ENCODE results near the gene LY6G6D. TPM values are rescaled to one million over a fixed set of nuclear protein-coding genes. Genes with fewer than 3 reads are reported as not detected.

LY6G6D gene
- total and polyA plus RNA-seq, 4 donors, result not detected

GRCh38 chr6:31677955-31678354 lies 37.2 kb upstream of the LY6G6D start:
- peaks cover 0 to 4% (median 3%) of the 10 kb centered on the region in 4 donors for H3K36me3 ChIP-seq (ENCODE audit: control insufficient read depth in 4 of 4, insufficient read depth in 3 of 4, low read depth in 1 of 4, low read length in 3 of 4)
- H3K9me3 ChIP-seq (ENCODE audit: control insufficient read depth in 4 of 4, low read length in 3 of 4), result no peaks in the 10 kb centered on the region
- no peaks in the 10 kb centered on the region for H3K27me3 ChIP-seq (ENCODE audit: control insufficient read depth in 4 of 4, insufficient read depth in 4 of 4, low read length in 3 of 4)
- H3K27ac ChIP-seq (ENCODE audit: low read depth in 1 of 2, low read length in 2 of 2), result no peak overlapping the region
- WGBS, result 74% methylated on average over 8 of the region's 8 CpGs
- no peak for DNase-seq (ENCODE audit: low spot score)
- no peak overlapping the region for H3K9ac ChIP-seq (ENCODE audit: low read depth in 1 of 2, low read length in 2 of 2)
- TF ChIP-seq RXRA (IDR thresholded peaks at IDR 0.05), result no peak
- TF ChIP-seq, protein P1, sequence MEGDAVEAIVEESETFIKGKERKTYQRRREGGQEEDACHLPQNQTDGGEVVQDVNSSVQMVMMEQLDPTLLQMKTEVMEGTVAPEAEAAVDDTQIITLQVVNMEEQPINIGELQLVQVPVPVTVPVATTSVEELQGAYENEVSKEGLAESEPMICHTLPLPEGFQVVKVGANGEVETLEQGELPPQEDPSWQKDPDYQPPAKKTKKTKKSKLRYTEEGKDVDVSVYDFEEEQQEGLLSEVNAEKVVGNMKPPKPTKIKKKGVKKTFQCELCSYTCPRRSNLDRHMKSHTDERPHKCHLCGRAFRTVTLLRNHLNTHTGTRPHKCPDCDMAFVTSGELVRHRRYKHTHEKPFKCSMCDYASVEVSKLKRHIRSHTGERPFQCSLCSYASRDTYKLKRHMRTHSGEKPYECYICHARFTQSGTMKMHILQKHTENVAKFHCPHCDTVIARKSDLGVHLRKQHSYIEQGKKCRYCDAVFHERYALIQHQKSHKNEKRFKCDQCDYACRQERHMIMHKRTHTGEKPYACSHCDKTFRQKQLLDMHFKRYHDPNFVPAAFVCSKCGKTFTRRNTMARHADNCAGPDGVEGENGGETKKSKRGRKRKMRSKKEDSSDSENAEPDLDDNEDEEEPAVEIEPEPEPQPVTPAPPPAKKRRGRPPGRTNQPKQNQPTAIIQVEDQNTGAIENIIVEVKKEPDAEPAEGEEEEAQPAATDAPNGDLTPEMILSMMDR (IDR thresholded peaks at IDR 0.05; ENCODE audit: low read depth, low read length, missing input control), result no peak
- TF ChIP-seq TAF1 (conservative IDR thresholded peaks at IDR 0.05), result no peak
- no peak for TF ChIP-seq EGR1 (IDR thresholded peaks at IDR 0.05; ENCODE audit: low read depth in 2 of 2)
- TF ChIP-seq SP1 (IDR thresholded peaks at IDR 0.05), result no peak
- TF ChIP-seq, protein P2, sequence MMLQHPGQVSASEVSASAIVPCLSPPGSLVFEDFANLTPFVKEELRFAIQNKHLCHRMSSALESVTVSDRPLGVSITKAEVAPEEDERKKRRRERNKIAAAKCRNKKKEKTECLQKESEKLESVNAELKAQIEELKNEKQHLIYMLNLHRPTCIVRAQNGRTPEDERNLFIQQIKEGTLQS (IDR thresholded peaks at IDR 0.05), result no peak
- no peak for TF ChIP-seq NR2F2 (IDR thresholded peaks at IDR 0.05)
- TF ChIP-seq REST (IDR thresholded peaks at IDR 0.05), result no peak
- TF ChIP-seq FOXA1 (IDR thresholded peaks at IDR 0.05), result no peak
- no peak for TF ChIP-seq JUND (IDR thresholded peaks at IDR 0.05)
- peaks cover 1 to 18% (median 12%) of the 10 kb centered on the region in 4 donors for H3K4me1 ChIP-seq (ENCODE audit: control insufficient read depth in 4 of 4, insufficient read depth in 4 of 4, low read length in 3 of 4)
- no peak overlapping the region for H3K4me3 ChIP-seq (ENCODE audit: low read depth in 1 of 3, low read length in 3 of 3)

GRCh38 chr6:31680226-31681134 lies 34.7 kb upstream of the LY6G6D start, which contains the start of gene LY6G5C:
Gene LY6G5C (minus strand): TSS chr6:31681067. CDS start chr6:31680373, 694 bp downstream.
- H3K27me3 ChIP-seq (ENCODE audit: control insufficient read depth in 4 of 4, insufficient read depth in 4 of 4, low read length in 3 of 4), result no peaks in the 10 kb centered on the region
- WGBS, result 15% methylated on average over 17 of the region's 17 CpGs
- peaks cover 1 to 22% (median 14%) of the 10 kb centered on the region in 4 donors for H3K4me1 ChIP-seq (ENCODE audit: control insufficient read depth in 4 of 4, insufficient read depth in 4 of 4, low read length in 3 of 4)
- peak within 1 kb of the TSS; percentile 16 to 51 for H3K27ac ChIP-seq (ENCODE audit: low read depth in 1 of 2, low read length in 2 of 2)
- H3K9ac ChIP-seq (ENCODE audit: low read depth in 1 of 2, low read length in 2 of 2), result peak within 1 kb of the TSS; percentile 20 to 49
- DNase-seq (ENCODE audit: low spot score), result peak; percentile 76
- peaks cover 0 to 2% (median 0%) of the 10 kb centered on the region in 4 donors for H3K36me3 ChIP-seq (ENCODE audit: control insufficient read depth in 4 of 4, insufficient read depth in 3 of 4, low read depth in 1 of 4, low read length in 3 of 4)
- H3K9me3 ChIP-seq (ENCODE audit: control insufficient read depth in 4 of 4, low read length in 3 of 4), result no peaks in the 10 kb centered on the region
- peak within 1 kb of the TSS in 2 of 3 donors; percentile 42 to 59 for H3K4me3 ChIP-seq (ENCODE audit: low read depth in 1 of 3, low read length in 3 of 3)
- TF ChIP-seq, protein P2 (IDR thresholded peaks at IDR 0.05), result no peak
- TF ChIP-seq YY1 (IDR thresholded peaks at IDR 0.05) (peak; percentile 95), HNF4G (IDR thresholded peaks at IDR 0.05) (no peak), TAF1 (conservative IDR thresholded peaks at IDR 0.05) (no peak), RAD21 (IDR thresholded peaks at IDR 0.05) (peak; percentile 95 to 96), EGR1 (IDR thresholded peaks at IDR 0.05; ENCODE audit: low read depth in 2 of 2) (no peak), REST (IDR thresholded peaks at IDR 0.05) (no peak), FOXA2 (IDR thresholded peaks at IDR 0.05) (no peak), HNF4A (conservative IDR thresholded peaks at IDR 0.05) (peak in 1 of 2 donors; percentile 54), SP1 (IDR thresholded peaks at IDR 0.05) (peak; percentile 44)
- TF ChIP-seq, protein P3, sequence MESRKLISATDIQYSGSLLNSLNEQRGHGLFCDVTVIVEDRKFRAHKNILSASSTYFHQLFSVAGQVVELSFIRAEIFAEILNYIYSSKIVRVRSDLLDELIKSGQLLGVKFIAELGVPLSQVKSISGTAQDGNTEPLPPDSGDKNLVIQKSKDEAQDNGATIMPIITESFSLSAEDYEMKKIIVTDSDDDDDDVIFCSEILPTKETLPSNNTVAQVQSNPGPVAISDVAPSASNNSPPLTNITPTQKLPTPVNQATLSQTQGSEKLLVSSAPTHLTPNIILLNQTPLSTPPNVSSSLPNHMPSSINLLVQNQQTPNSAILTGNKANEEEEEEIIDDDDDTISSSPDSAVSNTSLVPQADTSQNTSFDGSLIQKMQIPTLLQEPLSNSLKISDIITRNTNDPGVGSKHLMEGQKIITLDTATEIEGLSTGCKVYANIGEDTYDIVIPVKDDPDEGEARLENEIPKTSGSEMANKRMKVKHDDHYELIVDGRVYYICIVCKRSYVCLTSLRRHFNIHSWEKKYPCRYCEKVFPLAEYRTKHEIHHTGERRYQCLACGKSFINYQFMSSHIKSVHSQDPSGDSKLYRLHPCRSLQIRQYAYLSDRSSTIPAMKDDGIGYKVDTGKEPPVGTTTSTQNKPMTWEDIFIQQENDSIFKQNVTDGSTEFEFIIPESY (IDR thresholded peaks at IDR 0.05), result no peak
